PFSK-1 (cell line): ENCODE measurements around the gene INSR.
A peak's percentile ranks its signal among the peaks of the same experiment; 100 is the strongest.

Experiments used
- FOXP2 ChIP-seq: optimal IDR thresholded peaks from 2 replicates; pipeline ENCODE3; 2011; ENCODE audit warnings: borderline replicate concordance, control low read depth, inconsistent platforms; ENCODE audit not compliant: insufficient read depth; ENCODE audit errors: extremely low read length, extremely low read depth
- POLR2AphosphoS5 ChIP-seq: IDR thresholded peaks from 2 replicates; pipeline ENCODE4 v1.6.1; 2012; ENCODE audit warnings: low read depth, mild to moderate bottlenecking, control low read depth, low read length, moderate library complexity
- SIN3A ChIP-seq: IDR thresholded peaks from 2 replicates; pipeline ENCODE4 v1.6.1; 2012; ENCODE audit warnings: mild to moderate bottlenecking, low read length, moderate library complexity, borderline replicate concordance; ENCODE audit not compliant: insufficient read depth
- TAF1 ChIP-seq: IDR thresholded peaks from 2 replicates; pipeline ENCODE4 v1.6.1; 2012; ENCODE audit warnings: low read length, control low read depth, borderline replicate concordance; ENCODE audit not compliant: insufficient read depth
- TF ChIP-seq, protein P1 (sequence below), 2 experiments: IDR thresholded peaks; 2 replicates each; pipeline versions ENCODE4 v1.6.1 to v1.8.0; 2011 to 2012; ENCODE audit warnings: low read depth in 2 of 2, low read length in 2 of 2, control low read depth in 1 of 2, inconsistent platforms in 1 of 2, mild to moderate bottlenecking in 1 of 2, moderate library complexity in 1 of 2; ENCODE audit not compliant: insufficient read depth in 1 of 2

The INSR gene

GRCh38 chr19:7115721-7116120 is 178.5 kb downstream of the INSR start:
- TF ChIP-seq POLR2AphosphoS5 (no peak), FOXP2 (no peak), TAF1 (no peak), SIN3A (no peak)

GRCh38 chr19:7113233-7113632 is 181.0 kb downstream of the INSR start:
- TF ChIP-seq FOXP2: no peak
- TF ChIP-seq POLR2AphosphoS5: no peak
- TF ChIP-seq, protein P1, sequence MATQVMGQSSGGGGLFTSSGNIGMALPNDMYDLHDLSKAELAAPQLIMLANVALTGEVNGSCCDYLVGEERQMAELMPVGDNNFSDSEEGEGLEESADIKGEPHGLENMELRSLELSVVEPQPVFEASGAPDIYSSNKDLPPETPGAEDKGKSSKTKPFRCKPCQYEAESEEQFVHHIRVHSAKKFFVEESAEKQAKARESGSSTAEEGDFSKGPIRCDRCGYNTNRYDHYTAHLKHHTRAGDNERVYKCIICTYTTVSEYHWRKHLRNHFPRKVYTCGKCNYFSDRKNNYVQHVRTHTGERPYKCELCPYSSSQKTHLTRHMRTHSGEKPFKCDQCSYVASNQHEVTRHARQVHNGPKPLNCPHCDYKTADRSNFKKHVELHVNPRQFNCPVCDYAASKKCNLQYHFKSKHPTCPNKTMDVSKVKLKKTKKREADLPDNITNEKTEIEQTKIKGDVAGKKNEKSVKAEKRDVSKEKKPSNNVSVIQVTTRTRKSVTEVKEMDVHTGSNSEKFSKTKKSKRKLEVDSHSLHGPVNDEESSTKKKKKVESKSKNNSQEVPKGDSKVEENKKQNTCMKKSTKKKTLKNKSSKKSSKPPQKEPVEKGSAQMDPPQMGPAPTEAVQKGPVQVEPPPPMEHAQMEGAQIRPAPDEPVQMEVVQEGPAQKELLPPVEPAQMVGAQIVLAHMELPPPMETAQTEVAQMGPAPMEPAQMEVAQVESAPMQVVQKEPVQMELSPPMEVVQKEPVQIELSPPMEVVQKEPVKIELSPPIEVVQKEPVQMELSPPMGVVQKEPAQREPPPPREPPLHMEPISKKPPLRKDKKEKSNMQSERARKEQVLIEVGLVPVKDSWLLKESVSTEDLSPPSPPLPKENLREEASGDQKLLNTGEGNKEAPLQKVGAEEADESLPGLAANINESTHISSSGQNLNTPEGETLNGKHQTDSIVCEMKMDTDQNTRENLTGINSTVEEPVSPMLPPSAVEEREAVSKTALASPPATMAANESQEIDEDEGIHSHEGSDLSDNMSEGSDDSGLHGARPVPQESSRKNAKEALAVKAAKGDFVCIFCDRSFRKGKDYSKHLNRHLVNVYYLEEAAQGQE (IDR thresholded peaks at IDR 0.05; ENCODE audit: insufficient read depth in 1 of 2, low read depth in 2 of 2, low read length in 2 of 2): peak; percentile 75 to 88
- no peak for TF ChIP-seq SIN3A
- TF ChIP-seq TAF1: no peak

GRCh38 chr19:7112675-7113074 is 181.5 kb downstream of the INSR start:
- TF ChIP-seq TAF1: no peak

DNA sequence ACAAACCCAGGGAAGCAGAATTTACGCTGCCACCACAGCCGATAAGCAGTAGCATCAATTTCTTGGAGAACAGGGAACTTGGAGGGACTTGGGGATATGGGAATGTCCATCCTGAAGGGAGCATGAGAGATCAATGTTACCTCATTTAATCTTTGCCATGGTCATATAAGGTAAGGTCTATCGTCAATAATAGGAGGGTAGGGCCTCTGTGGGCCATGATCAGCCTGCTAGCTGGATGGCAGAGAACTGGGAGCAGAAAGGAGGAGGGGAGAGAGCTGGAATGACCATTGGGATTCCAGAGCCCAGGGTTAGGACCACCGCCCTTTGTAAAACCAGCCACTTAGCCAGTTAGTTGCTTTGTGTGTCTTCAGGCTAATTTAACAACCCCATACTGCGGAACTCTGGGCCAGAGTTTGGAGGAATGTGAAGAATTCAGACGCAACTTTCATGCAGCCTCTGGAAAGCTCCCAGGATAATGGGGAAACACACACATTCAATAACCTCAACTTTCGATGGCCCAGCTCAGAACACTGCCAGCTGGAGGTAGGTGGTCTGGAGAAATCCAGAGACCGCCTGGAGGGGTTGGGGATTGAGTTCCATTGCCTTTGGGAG is 184.4 kb downstream of the INSR start:
- TF ChIP-seq FOXP2 (no peak), TAF1 (no peak), POLR2AphosphoS5 (no peak), SIN3A (no peak)
- TF ChIP-seq, protein P1 (IDR thresholded peaks at IDR 0.05; ENCODE audit: insufficient read depth in 1 of 2, low read depth in 2 of 2, low read length in 2 of 2): no peak

GRCh38 chr19:7106711-7107657 is 187.2 kb downstream of the INSR start:
- no peak for TF ChIP-seq SIN3A
- TF ChIP-seq, protein P1 (IDR thresholded peaks at IDR 0.05; ENCODE audit: insufficient read depth in 1 of 2, low read depth in 2 of 2, low read length in 2 of 2): no peak
- no peak for TF ChIP-seq POLR2AphosphoS5
- no peak for TF ChIP-seq TAF1
- no peak for TF ChIP-seq FOXP2
